ENCODE data around the gene CRISPLD2.

DNA sequence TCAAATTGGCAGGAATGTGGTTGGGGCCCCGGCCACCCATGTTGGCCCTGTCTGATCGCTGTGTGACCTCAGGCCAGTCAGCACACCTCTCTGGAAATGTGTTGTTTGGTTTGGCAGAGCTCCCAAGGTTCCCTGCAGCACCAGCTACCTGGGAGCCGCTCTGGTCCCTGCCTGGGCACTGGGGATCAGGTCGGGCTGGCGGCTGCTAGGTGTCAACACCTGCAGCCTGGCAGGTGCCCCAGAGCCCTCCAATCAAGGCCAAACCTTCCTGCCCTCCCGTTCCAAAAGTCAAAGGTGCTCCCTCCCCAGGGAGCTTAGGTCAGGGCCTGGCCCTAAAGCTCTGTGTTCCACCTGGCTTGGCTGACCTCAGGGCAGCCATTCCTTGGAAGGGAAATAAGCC, 135.6 kb downstream of the CRISPLD2 start:
- TF ChIP-seq CTCF (conservative IDR thresholded peaks at IDR 0.05; ENCODE audit: low read length) (no peak), EZH2phosphoT487 (IDR thresholded peaks at IDR 0.05; ENCODE audit: borderline replicate concordance) (no peak)

Data from Loucy (cell line).